Ammon's horn (tissue), 1 donor: ENCODE measurements around the gene GBF1.

ENCODE experiments used
- DNase-seq: peaks from one replicate; pipeline ENCODE4 v3.0.0-alpha.2; 2016; ENCODE audit warnings: low spot score

Gene GBF1

DNA sequence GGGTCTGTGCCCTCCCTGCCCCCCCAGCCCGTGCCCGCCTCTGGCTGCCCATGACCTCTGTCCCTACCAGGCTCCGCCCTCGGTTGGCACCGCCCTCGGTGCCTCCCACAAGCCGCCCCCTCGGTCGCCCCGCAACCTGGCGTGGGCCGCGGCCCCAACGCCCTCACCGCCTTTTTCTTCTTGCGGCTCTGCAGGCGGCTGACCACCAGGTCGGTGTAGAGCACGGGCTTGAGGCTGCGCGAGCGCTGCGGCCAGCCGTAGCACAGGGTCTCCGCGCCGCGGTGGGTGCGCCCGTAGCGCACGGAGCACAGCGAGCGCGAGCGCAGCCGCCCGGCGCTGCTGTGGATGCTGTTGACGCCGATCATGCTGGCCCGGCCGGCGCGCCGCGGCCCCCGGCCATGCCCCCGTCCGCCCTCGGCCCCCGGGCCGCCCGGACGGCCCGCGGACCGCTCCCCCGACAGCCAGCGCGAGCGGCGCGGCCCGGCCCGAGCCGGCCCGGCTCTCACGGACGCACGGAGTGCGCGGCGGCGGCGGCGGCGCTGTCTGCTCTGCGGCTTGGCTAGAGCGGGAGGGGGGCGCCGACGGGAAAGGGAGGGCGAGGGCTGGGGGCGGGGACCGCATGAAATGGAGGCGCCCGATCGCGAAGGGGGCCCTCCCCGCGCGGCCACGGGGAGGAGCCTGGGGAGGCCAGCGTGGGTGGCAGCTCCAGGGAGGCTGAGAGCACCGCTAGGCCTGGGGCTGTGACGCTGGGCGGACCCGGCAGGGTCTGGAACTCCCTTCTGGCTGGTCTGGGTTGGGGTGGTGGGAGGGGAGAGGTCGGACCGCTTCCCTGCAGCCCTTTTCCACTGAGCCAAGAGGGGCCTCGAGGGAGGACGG lies 163.6 kb downstream of the GBF1 start:
- peak; percentile 72 for DNase-seq

DNA sequence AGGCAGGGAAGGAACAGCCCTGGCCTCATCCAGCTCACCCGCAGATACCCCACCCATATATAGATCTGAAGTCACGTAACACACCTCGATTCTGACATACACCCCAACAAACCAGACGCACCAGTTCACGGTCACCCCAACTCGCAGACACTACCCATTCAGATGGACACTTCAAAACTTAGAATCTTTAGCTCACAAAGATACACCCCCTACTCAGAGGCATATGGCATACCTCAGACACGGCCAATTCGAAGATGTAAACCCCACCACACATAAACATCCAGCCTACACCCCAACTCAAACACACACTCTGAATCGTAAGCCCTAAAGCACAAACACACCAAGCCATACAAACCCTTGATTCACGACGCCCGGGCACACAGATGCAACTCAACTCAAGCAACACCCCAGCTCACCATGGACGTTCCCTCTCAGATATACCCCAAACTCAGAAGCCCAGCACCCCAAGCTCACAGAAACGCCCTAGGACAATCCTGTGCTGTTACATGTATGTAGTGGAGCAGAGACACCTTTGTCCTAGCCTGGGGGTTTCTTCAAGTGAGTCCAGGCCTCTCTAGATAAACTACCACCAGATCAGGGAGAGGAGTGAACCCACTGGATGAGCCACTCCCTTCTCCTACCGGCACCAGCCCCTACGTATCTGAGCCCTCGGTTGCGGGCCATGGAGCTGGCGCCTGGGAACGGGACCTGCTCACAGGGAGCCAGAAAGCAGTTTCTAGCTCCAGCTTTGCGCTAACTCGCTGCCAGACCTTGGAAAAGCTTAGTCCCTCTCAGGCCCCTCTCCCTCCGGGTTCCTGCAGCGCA lies 164.5 kb downstream of the GBF1 start:
- DNase-seq, result no peak

DNA sequence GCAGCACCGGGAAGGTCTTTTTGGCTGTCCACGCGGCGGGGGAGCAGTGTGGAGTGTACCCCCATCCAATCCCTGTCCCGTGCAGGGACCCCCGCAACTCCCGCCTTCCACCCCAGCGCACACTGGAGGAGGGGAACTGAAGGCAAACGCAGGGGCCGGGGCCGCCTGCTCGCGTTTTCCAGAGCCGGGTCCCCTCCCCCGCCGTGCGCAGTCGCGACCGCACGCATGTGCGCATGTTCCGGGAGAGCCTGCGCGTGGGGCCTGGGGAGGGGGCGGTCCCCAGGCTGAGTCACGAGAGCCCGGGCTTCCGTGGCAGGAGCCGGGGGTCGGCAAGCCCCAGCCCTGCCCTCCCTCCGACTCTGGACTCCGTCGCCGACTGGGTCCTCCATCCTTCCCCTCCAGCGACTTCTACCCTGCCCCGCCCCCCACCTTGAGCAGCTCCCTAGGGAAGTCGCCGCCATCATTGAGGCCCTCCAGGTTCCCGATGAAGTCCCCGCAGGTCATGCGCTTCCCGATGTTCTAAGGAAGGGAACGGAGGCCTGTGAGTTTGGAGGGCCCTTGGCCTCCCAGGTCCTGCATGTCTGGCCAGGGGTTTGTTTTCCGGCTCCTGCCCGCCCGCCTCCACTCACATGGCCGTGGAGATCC lies 165.2 kb downstream of the GBF1 start:
- no peak for DNase-seq

DNA sequence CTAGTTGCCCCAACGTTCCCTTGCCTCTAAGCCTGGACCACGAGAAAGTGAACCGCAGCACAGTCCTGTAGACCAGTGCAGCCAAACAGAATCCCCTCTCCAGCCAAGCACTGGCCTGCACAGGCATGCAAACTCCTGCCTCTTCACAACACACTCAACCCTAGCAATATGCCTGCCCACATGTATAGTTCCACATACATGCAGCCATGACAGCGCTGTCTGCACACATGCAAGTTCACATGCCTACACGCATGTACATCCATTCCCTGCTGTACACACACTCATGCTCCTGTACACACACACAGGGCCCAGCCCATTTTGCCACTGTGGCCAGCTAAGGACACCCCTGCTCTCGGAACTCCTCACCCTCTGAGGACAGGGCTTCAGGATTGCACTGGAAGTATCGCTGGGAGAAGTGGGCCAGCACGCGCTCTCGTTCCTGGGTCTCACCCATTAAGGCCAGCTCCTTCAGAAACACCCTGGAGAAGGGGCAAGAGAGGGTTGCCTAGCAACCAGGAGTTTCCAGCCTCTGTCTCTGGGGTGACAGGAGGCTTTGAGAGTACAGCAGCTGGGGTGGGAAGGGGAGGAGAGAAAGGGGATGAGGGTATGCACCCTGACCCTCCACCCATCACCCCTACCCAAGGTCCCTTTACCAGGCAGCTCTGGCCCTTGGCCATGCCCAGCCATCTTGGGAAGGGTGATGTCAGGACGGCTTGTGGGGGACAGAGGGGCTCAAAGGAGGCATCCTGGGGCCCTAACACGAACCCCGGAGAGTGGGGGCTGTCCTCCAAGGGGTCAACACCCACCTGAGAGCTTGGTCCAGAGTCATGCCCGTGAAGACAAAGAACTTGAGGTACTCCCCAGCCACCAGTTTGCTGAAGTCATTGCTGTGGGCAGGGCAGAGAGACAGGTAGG lies 166.3 kb downstream of the GBF1 start:
- DNase-seq, result no peak

DNA sequence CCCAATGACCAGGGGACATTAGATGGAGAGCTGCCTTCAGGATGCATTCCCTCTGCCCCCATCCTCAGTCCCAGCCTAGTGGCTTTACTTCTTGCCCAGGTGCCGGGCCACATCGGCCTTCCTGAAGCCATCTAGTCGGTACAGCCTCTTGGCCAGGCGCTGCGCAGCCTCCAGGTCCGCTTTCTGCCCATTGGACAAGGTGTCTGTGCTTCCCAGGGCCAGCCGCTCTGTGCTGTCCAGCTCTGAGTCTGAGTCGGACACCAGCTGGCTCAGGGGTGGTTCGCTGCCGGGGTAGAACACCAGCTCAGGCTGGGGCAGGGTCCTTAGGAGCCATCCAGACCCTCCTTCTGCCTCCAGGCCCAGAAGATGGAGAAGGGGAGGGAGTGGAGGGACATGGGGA lies 167.0 kb downstream of the GBF1 start:
- no peak for DNase-seq

DNA sequence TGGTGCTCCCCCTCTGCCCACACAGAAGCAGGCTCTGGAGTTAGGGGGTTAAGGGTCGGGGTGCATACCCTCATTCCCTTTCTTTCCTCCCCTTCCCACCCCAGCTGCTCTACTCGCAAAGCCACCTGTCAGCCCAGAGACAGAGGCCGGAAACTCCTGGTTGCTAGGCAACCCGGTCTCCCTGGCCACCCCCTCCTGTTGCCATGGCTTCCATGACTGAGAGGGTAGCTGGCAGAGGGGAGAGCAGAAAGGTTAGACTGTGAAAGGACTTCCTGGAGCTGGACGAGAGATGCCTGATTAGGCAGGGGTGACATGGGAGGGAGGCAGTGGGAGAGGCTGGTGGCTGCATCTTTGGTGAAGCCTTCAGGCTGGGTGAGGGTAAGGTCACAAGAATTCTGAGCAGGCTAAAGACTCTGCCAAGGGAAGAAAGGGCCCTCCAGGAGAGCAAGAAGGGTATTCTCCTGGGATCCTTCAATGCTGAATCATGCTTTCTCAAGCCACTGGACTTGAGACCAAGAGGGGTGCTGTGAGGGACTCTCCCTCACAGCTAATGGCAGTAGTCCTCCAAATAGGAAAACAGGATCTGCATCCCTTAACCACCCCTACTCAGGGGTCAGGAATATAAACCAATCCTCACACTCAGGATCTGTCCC lies 167.8 kb downstream of the GBF1 start:
- DNase-seq, result peak; percentile 67

DNA sequence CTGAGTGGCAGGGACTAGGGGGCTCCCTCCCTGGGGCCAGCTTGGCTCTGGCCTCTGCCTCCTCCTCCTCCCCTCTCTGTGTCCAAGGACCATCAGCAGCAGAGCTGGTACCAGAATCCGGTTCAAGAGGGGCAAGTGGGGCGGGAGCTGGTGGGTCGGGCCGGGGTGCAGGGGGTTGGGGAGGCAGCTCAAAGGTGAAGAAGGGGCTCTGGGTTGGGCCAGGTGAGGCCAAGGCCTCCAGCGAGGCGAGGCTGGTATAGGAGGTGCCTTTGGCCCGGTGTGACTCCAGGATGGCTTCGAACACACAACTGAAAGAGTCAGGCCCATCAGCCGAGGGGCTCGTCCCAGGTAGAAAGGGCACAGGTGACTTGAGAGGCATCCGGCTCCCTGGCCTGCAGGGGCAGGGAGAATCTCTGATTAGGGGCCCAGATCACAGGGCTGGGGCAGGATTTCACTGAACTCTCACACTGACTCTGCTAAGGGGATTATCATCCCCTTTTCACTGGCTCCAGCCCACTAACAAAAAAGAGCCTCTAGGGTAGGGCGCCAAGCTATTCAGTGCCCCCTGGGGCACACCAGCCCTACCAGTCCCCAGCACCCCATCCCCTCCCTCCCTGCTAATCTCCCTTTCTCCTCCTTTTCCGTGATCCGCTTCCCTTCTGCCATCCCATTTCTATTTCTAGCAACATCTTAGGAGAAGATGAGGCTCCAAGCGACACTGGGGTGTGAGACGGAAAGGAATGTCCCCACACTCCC lies 168.7 kb downstream of the GBF1 start:
- no peak for DNase-seq

DNA sequence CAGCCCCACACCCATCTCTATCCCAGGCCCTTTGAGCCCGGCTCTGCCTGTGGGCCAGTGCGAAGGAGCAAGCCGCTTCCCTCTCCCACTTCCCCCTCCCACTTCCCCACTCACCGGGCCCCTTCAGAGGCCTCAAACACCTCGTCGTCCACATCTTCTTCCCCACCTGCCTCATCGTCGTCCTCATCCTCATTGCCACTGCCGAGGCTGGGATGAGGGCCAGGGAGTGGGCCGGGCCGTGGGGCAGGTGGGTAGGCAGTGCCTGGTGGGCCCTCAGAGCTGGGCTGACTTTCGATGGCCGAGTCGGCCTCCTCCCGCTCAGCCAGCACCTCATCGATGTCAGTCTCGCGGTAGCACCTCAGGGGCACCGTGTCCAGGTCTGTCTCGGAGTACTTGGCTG lies 169.4 kb downstream of the GBF1 start:
- DNase-seq, result no peak

DNA sequence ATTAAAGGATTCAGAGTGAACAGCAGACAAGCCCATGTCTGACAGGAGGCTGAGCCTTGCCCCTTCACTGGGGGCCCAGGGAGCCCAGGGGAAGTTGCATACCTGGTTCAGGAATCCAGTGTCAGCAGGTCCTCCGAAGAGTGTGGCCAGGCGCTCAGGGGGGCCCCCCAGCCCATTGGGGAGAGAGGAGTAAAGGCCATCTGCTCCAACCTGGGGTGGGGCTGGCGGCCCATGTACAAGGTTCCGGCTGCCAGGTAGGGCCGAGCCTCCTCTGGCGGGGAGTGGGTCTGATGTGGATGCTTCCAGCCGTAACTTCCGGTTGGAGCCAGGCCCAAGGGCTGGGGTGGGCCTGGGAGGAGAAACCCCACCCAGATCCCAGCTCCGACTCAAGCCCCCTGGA lies 171.0 kb downstream of the GBF1 start:
- no peak for DNase-seq

DNA sequence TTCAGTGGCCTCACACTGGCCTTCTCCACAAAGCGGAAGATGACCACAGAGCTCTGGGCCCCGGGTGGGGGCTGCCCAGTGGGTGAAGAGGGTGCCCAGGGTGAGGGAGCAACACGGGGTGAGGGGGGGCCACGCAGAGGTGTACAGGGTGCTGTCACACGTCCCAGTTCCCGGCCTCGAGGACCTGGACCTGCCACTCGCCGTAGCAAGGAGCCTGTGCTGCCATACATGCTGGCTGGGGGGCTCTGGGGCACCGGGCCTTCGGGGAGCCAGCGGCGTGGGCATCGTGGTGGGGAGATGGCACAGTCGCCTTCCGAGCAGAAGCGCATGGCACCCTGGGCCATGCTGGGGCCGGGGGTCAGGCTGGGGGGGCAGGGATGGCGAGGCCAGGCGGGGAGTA lies 171.4 kb downstream of the GBF1 start:
- DNase-seq, result no peak

DNA sequence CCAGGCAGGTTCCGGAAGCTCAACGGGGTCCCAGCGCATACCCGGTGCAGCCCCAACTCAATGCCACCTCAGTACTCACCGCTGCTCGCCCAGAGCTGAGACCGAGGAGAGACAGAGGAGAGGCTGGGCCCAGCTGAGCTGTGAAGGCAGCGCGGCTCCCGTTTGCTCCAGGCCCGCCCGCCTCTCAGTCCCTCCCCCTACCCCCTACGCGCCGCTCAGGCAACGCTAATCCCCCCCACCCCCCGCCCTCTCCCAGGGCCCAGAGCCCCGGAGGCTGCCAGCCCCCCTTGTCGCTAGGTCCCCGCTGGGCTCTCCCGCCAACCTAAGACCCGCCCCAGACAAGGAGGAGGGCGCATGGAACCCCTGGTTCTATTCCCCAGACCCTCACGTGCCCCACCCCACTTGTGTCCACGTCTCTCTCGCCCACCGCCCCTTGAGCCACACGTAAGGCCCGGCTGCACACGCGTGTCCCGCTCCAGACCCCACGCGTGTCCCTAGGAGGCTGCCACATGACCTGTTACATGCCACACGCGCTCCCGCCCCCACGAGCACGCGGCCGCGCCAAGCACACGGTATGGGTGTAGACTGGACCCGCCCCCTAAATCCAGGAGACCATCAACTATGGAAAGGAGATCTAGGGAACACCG lies 173.4 kb downstream of the GBF1 start, which contains the start of gene PSD:
Gene PSD, minus strand, starts transcription at position 164 of the 647 bp plus-strand sequence. CDS start 1,747 bp downstream, outside the sequence.
- no peak for DNase-seq

DNA sequence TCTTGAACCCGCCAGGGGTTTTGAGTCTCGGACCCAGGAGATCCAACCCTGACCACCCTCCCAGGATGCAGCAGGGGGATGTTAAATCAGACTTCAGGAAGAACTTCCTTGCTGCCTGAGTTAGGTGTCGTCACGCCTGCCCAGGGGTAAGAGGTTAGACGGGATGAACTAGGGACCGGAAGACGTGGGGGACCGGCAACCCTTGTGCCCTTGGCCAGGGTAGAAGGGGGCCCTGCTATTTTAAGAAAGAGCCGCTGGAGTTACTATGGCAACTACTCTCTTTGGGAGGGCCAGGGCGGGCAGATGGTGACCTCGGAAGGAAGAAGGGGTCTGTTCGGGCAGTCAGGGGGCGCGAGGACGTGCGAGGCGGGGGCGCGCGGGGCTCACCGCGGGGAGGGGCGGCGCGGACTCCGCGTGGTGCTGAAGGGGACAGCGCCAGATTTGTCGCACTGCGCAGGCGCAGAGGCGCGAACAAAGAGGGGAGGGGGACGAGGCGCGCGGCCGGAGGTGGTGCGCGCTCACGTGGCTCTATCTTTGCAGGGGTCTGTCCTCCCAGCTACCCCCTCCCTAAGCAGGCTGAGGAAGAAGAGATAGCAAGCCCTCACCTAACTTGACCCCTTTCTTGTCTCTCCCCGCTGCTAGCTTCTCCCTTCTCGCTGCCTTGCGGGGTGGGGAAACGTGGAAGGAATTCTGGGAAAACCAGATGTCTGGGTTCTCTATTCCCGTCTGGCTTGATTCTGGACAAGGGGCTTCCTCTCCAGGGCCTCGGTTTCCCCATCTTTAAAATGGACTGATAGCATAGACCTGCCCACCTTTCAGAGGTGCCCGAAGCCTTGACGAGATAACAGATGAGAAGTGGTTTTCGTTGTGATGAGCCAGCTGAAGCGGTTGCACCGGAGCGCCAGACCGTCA lies 174.2 kb downstream of the GBF1 start:
- DNase-seq, result peak; percentile 79

DNA sequence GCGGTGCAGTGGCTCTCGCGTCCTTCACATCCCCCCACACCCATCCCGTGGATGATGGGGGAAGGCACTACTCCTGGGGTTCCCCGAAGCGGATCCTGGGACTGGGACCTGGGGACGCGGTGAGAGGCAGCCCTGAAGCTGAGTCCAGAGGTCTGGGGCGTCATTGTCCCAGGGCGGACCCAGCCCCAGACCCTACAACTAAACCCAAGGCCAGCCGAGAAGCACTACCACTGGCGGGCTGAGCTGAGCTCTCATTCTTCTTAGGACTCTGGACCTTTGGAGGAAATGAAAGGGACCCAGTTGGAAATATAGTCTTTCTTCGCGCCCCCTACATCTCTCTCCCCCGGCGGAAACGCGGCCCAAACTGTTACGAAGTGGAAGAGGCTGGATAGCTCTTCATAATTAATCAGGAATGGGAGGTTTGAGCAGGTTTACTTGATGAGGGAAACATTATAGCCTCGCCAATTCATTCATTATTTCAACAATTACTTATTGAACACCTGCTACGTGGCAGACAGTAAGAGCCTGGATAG lies 174.9 kb downstream of the GBF1 start:
- DNase-seq, result no peak

DNA sequence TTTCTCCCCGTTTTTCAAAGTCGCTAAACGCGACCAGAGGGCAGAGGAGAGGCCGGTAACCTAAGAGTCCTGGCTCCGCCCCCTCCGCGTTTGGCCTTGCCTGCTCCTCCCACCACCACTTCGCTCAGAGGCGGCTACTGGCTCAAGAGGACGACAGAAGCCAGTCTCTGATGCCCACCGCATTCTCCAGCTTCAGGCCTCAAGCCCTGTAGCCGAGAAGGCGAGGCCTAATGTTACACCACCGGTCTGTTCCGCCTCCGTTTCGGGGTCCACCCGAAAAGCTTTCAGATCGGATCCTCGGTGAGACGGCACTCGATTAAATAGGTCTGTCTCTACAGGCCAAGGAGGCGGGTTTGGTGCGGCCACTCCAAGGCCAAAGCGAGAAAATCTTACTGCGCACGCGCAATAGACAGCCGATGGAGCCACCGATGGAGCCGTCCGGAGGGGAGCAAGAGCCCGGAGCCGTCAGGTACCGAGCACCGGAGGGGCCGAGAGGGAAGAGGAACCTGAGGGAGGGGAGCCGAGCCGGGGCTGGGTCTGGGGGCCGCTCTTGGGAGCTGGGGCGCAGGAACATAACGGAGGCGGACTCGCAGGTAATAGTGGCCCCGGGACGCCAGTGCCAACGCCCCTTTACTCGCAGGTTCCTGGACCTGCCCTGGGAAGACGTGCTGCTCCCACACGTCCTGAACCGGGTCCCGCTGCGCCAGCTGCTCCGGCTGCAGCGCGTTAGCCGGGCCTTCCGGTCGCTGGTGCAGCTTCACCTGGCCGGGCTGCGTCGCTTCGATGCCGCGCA lies 175.6 kb downstream of the GBF1 start, which contains the start of gene FBXL15:
Gene FBXL15, plus strand, starts transcription at position 123 of the 793 bp plus-strand sequence. Its CDS starts 294 bp downstream, at position 417.
- DNase-seq, result peak; percentile 95

DNA sequence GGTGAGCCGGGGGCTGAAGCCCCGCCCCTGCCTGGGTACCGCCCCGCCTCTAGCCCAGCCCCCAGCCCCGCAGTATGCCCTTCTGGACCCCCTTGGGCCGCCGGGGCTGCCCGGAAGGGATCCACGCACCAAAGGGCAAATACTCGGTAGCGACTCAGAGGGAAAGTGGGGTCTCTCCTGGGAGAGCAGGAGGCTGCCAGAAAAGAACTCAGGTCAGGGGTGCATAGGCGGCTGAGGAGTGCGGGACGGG lies 176.1 kb downstream of the GBF1 start:
- DNase-seq, result no peak

DNA sequence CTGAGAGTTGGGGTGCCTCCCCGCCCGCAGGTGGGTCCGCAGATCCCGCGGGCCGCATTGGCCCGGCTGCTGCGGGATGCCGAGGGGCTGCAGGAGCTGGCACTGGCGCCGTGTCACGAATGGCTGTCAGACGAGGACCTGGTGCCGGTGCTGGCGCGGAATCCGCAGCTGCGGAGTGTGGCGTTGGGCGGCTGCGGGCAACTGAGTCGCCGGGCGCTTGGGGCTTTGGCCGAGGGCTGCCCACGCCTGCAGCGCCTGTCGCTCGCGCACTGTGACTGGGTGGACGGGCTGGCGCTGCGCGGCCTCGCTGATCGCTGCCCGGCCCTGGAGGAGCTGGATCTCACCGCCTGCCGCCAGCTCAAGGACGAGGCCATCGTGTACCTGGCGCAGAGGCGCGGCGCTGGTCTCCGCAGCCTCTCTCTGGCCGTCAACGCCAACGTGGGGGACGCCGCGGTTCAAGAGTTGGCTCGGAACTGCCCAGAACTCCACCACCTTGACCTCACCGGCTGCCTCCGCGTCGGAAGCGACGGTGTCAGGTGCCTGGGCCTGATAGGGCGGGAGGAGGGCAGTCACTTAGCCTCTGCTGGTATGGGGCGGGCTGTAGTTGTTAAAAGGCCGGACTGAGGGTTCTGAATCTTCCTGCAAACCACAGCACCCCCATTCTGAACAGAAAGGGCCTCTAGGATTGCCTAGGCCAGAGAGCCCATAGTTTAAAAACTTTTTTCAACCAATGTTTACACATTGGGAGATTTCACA lies 176.6 kb downstream of the GBF1 start:
- DNase-seq, result no peak
